Common myeloid progenitor, CD34-positive (primary cell): ENCODE measurements around the gene CES1. TPM values are rescaled to one million over a fixed set of nuclear protein-coding genes. Genes with fewer than 3 reads are reported as not detected.

Experiments
- CTCF ChIA-PET: fragments of 350-600 bp; sonication (Branson Sonifier 250); formaldehyde crosslinking; loops from one replicate; lab custom pipeline; 2021; ENCODE audit warnings: antibody characterized with exemption; lab: Charles Lee
- POLR2A ChIA-PET: fragments of 350-600 bp; sonication (Branson Sonifier 250); formaldehyde crosslinking; loops from one replicate; lab custom pipeline; 2021; ENCODE audit warnings: antibody characterized with exemption; lab: Charles Lee
- DNase-seq, 3 donors: peaks; one replicate each; pipeline versions ENCODE4 v3.0.0 to v3.0.0-alpha.2; 2013
- H3K27ac ChIP-seq, 2 experiments: 1 replicate in 1 of 2; 2 replicates in 1 of 2; pipeline ENCODE4 v1.7.0; 2013; ENCODE audit warnings: inconsistent platforms in 2 of 2, low read length in 2 of 2, mild to moderate bottlenecking in 2 of 2, low read depth in 1 of 2, moderate library complexity in 1 of 2; ENCODE audit not compliant: severe bottlenecking in 2 of 2, insufficient read depth in 1 of 2, poor library complexity in 1 of 2
- H3K27me3 ChIP-seq, 5 experiments: replicated peaks in 2 of 5; 1 replicate in 3 of 5; 2 replicates in 2 of 5; pipeline versions ENCODE4 v1.6.1 to v1.7.0; 2013; ENCODE audit warnings: low read length in 4 of 5, mild to moderate bottlenecking in 2 of 5, moderate library complexity in 2 of 5, inconsistent platforms in 1 of 5; ENCODE audit not compliant: insufficient read depth in 5 of 5, control insufficient read depth in 4 of 5
- H3K36me3 ChIP-seq, 4 experiments: 1 replicate in 2 of 4; 2 replicates in 2 of 4; pipeline versions ENCODE4 v1.6.1 to v1.7.0; 2013; ENCODE audit warnings: low read length in 3 of 4, control low read depth in 1 of 4, mild to moderate bottlenecking in 1 of 4; ENCODE audit not compliant: control insufficient read depth in 4 of 4, insufficient read depth in 4 of 4
- H3K4me1 ChIP-seq, 4 experiments: 1 replicate in 3 of 4; 2 replicates in 1 of 4; pipeline versions ENCODE4 v1.6.1 to v1.7.1; 2013; ENCODE audit warnings: low read length in 3 of 4, mild to moderate bottlenecking in 3 of 4, control low read depth in 1 of 4, inconsistent platforms in 1 of 4, moderate library complexity in 1 of 4; ENCODE audit not compliant: control insufficient read depth in 4 of 4, insufficient read depth in 4 of 4; ENCODE audit errors: control extremely low read depth in 1 of 4
- H3K4me3 ChIP-seq, 7 experiments: 1 replicate in 4 of 7; 2 replicates in 3 of 7; pipeline versions ENCODE4 v1.5.1 to v1.7.0; 2013; ENCODE audit warnings: mild to moderate bottlenecking in 7 of 7, low read length in 6 of 7, moderate library complexity in 6 of 7, inconsistent platforms in 2 of 7, low read depth in 2 of 7, control low read depth in 1 of 7; ENCODE audit not compliant: insufficient read depth in 4 of 7, control insufficient read depth in 1 of 7; ENCODE audit errors: extremely low read depth in 1 of 7
- H3K9me3 ChIP-seq, 5 experiments: 1 replicate in 4 of 5; 2 replicates in 1 of 5; pipeline versions ENCODE4 v1.6.1 to v1.7.1; 2013; ENCODE audit warnings: low read length in 4 of 5, mild to moderate bottlenecking in 2 of 5, inconsistent platforms in 1 of 5, low read depth in 1 of 5, moderate library complexity in 1 of 5; ENCODE audit not compliant: control insufficient read depth in 4 of 5, insufficient read depth in 2 of 5; ENCODE audit errors: control extremely low read depth in 1 of 5
- WGBS: methylation state at CpG from one replicate; pipeline ENCODE4 v1.1.5; 2013; ENCODE audit not compliant: insufficient coverage; 5-methylcytosine and 5-hydroxymethylcytosine counted together
- polyA plus RNA-seq: library from polyadenylated mRNA; unstranded; fragments of 120-200 nt; gene quantifications from one replicate; pipeline ENCODE4 v1.2.1, GENCODE V29; 2013

Gene CES1
- 0.15 TPM for polyA plus RNA-seq

DNA sequence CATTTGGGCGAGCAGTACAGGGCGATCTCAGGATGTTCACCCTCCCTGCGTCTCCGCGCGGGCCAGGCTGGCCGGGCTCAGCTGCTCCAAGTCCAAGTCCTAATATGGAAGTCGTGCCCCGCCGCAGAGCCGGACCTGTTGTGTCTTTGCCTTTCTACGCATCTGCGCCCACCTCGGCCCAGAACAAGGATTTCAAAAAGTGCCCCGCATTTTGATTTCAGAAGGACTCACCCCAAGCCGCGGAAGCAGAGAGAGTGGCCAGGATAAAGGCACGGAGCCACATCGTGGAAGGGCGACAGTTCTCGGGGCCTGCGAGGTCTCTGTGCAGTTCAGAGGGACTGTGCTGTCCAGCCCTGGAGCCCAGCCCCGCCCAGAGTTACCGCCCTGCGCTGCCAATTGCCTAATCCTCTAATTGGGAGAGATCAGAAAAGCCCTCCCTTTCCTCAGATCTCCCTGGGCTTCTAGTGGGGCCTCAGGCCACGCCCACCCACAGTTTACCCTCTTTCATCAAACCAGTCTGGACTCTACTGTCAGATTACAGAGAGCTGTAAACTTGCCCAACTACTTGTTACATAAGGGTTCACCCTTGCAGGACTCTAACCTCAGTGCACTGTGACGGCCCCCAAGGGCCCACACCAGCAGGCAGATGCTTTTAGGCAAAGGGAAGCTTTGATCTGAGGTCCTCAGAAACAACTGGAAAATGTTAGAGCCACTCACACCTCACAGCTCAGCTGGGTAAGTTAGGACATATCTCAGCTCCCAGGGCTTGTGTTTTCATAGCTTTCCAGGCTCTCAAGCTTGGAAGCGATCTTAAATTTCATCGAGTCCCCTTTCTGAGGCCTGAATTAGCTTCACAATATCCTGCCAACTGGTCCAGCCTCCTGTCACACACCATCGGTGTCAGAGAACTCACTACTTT, at the start of gene CES1:
Gene CES1, minus strand, starts transcription at position 324 of the 919 bp plus-strand sequence. Its CDS starts 41 bp downstream, at position 283.
- Histone ChIP-seq H3K27ac (no peak within 1 kb of the TSS), H3K9me3 (no peaks in the 10 kb centered on the region), H3K36me3 (no peaks in the 10 kb centered on the region), H3K27me3 (peaks cover 0 to 2% (median 0%) of the 10 kb centered on the region in 5 experiments), H3K4me1 (peaks cover 0 to 12% (median 6%) of the 10 kb centered on the region in 4 experiments), H3K4me3 (no peak within 1 kb of the TSS)
- ChIA-PET POLR2A (no interaction called here), CTCF (no interaction called here)
- DNase-seq = no peak
- 77% methylated on average over 29 of the region's 30 CpGs for WGBS

DNA sequence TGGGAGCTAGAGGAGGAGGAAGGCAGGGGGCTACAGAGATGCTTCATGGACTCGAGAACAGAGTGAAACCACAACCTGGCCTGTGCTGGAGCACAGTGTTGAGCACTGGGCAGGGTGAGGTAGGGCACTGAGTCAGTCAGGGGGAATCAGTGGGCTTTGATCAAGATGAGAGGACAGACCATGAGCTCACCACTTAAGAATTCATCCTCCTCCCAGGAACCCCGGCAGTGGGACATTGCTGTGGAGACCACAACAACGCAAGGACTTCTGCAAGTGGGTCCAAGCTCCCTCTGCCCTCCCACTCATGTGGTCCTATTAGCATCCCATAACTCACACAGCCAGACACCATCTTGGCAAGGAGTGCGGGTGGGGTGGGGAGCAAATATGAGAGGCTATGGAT, 44.0 kb upstream of the CES1 start:
- no peaks in the 10 kb centered on the region for H3K9me3 ChIP-seq
- ChIA-PET CTCF (no interaction called here), POLR2A (no interaction called here)
- no peaks in the 10 kb centered on the region for H3K36me3 ChIP-seq
- DNase-seq = no peak
- no peaks in the 10 kb centered on the region for H3K4me1 ChIP-seq
- H3K27me3 ChIP-seq = peaks cover 0 to 14% (median 0%) of the 10 kb centered on the region in 5 experiments
- no peak overlapping the region for H3K4me3 ChIP-seq
- no peak overlapping the region for H3K27ac ChIP-seq
- WGBS = 67% methylated on average over 1 of the region's 4 CpGs

DNA sequence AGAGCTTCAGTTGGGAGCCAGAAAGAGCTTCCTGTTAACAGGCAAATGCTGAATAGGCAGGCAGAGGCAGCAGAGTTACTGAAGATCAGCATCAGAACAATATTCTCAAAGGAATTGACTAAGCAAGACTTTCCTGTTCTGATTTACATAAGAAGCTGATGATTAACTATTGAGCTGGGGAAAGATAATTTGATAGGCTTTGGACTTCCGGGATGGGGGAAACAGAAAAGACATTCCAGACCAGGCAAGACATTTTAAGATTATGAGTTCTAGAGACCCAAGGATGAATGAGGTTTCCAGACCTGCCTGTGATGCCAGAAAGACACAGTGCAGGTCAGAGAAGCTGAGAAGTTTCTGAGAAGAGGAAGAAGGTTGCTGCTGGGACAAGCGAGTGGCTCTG, 42.4 kb upstream of the CES1 start, which contains the start of gene CES5A:
Gene CES5A, minus strand, starts transcription at position 101 of the 400 bp plus-strand sequence. CDS start 152 bp downstream, outside the sequence.
- Histone ChIP-seq H3K4me3 (no peak within 1 kb of the TSS), H3K4me1 (no peaks in the 10 kb centered on the region), H3K9me3 (no peaks in the 10 kb centered on the region), H3K27me3 (peaks cover 0 to 14% (median 0%) of the 10 kb centered on the region in 5 experiments), H3K27ac (no peak within 1 kb of the TSS), H3K36me3 (no peaks in the 10 kb centered on the region)
- ChIA-PET POLR2A (no interaction called here), CTCF (interaction anchor here (0.6 to 0.9 kb wide), 2 partner anchors 10 to 416 kb away, joined by 3 read pairs; no protein-coding TSS in a partner anchor)
- DNase-seq = no peak
- 96% methylated on average over 2 of the region's 2 CpGs for WGBS

DNA sequence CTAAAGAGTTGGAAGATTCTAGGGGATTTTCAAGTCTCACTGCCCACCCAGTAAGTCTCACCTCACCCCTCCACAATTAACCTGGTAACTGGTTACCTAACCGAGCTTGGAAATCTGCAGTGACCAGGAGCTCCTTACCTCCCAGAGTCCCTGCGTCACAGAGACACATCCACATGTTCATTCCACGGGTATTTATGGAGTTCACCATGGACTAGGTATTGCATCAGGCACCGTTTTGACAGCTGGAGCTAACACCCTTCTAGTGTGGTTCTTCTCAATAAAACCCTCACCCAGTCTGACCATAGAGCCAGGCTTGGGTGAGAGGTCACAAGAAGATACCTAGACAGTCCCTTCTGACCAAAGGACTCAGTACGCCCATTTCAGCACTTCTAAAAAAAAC, 40.2 kb upstream of the CES1 start:
- Histone ChIP-seq H3K9me3 (no peaks in the 10 kb centered on the region), H3K4me1 (no peaks in the 10 kb centered on the region), H3K4me3 (no peak overlapping the region), H3K27ac (no peak overlapping the region), H3K27me3 (peaks cover 0 to 14% (median 3%) of the 10 kb centered on the region in 5 experiments), H3K36me3 (no peaks in the 10 kb centered on the region)
- ChIA-PET POLR2A (no interaction called here), CTCF (no interaction called here)
- DNase-seq = no peak
- WGBS = 98% methylated on average over 5 of the region's 5 CpGs

DNA sequence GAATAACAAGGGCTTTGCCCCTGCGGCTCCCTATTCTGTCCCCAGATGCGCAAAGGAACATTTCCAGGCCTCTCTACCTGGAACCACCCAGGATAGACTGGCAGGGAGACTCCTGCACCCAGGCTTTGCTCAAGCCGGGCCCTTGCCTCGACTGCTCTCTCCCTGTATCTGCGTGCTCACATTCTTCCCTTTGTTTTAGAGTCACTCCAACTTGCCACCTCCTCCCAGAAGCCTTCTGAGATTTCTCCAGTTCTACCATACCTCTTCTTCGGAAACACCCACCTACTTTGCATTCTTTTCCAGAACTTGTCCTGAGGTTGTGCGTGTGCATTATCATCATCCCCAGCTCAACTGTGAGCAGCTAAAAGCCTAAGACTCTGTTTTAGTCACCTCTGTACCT, 39.2 kb upstream of the CES1 start:
- WGBS = 88% methylated on average over 7 of the region's 7 CpGs
- CTCF ChIA-PET = interaction anchor here (0.8 kb wide), 1 partner anchor 10 kb away, joined by 3 read pairs; no protein-coding TSS in a partner anchor
- POLR2A ChIA-PET = no interaction called here
- Histone ChIP-seq H3K36me3 (no peaks in the 10 kb centered on the region), H3K27me3 (peaks cover 0 to 14% (median 3%) of the 10 kb centered on the region in 5 experiments), H3K9me3 (no peaks in the 10 kb centered on the region), H3K4me3 (no peak overlapping the region), H3K4me1 (no peaks in the 10 kb centered on the region), H3K27ac (no peak overlapping the region)
- no peak for DNase-seq

DNA sequence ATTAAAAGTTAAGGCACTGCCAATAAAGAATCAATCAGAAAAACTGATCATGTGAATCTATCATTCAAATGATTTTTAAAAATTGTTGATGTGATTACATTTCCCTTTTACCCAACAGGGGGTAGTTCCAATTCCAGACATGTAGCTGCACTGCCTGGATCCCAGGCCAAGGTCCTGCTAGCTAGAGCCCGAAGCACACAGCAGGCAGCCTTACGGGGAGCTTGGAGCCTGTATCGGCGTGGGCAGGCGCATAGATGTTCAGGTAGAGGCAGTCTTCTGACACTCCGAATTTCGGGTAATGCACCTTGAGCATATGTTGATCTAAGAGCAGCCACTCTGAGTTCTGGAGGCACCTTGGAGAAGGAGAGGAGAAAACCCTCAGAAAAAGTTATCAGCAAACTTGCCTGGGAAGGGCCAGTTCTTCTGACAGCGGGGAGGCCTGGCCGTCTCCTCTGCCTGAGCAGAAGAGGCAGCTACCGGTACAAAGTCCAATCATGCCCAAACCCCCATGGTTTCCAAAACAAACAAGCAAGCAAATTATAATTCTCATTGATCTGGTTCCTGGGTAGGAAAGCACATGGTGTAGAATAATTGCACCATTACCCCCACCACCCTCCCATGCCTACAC, 38.6 kb upstream of the CES1 start:
- Histone ChIP-seq H3K4me3 (no peak overlapping the region), H3K9me3 (no peaks in the 10 kb centered on the region), H3K27ac (no peak overlapping the region), H3K27me3 (peaks cover 0 to 10% (median 3%) of the 10 kb centered on the region in 5 experiments), H3K4me1 (no peaks in the 10 kb centered on the region), H3K36me3 (no peaks in the 10 kb centered on the region)
- ChIA-PET POLR2A (no interaction called here), CTCF (no interaction called here)
- DNase-seq = no peak
- 97% methylated on average over 8 of the region's 10 CpGs for WGBS

DNA sequence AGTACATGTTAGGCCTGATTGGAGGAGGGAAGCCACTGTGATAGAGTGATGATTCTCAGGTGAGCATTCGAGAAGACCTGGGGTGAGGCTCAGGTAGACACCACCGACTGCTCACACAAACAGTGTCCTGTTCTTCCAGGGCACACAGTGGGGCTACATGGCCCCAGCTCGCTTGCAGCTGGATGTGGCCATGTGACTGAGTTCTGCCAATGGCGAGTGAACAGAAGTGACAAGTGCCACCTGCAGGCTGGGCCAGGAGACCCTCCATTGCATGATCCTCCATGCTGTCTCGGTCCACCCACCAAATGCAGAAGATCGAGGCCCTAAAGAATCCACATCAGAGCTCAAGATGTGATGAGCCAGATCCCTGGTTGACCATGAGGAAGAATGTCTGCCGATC, 36.1 kb upstream of the CES1 start:
- CTCF ChIA-PET = no interaction called here
- no peaks in the 10 kb centered on the region for H3K9me3 ChIP-seq
- 100% methylated on average over 7 of the region's 7 CpGs for WGBS
- H3K27ac ChIP-seq = no peak overlapping the region
- no peak for DNase-seq
- peaks cover 0 to 5% (median 2%) of the 10 kb centered on the region in 5 experiments for H3K27me3 ChIP-seq
- POLR2A ChIA-PET = no interaction called here
- no peaks in the 10 kb centered on the region for H3K4me1 ChIP-seq
- H3K36me3 ChIP-seq = no peaks in the 10 kb centered on the region
- H3K4me3 ChIP-seq = no peak overlapping the region
